Measurements from ENCODE around the gene HYAL3.

DNA sequence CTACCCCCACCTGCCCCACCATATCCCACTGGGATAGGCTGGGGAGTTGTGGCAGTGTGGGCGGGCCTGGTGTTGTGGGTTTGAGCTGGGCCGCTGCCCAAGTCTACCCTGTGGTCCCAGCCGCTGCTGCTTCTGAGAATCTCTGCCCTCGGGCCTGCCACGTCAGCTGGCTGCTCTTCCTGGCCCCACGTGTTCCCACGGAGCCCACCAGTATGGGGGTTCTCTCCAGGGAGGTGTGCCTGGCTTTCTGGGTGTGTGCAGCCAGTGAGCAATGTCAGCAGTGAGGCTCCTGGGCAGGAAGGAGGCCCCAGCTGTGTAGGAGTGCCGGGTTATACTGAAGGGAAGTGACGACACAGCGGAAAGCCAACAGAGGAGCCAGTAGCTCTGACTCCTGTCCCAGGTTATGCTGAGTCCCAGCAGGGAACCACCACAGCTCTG lies 52.7 kb downstream of the HYAL3 start:
- TF ChIP-seq, protein P1, sequence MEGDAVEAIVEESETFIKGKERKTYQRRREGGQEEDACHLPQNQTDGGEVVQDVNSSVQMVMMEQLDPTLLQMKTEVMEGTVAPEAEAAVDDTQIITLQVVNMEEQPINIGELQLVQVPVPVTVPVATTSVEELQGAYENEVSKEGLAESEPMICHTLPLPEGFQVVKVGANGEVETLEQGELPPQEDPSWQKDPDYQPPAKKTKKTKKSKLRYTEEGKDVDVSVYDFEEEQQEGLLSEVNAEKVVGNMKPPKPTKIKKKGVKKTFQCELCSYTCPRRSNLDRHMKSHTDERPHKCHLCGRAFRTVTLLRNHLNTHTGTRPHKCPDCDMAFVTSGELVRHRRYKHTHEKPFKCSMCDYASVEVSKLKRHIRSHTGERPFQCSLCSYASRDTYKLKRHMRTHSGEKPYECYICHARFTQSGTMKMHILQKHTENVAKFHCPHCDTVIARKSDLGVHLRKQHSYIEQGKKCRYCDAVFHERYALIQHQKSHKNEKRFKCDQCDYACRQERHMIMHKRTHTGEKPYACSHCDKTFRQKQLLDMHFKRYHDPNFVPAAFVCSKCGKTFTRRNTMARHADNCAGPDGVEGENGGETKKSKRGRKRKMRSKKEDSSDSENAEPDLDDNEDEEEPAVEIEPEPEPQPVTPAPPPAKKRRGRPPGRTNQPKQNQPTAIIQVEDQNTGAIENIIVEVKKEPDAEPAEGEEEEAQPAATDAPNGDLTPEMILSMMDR (IDR thresholded peaks at IDR 0.05): peak in 3 of 6 experiments; percentile 2 to 19 (median 17)
- TF ChIP-seq EP300 (IDR thresholded peaks at IDR 0.05): no peak
- TF ChIP-seq POLR2A (IDR thresholded peaks at IDR 0.05): no peak
- TF ChIP-seq POLR2AphosphoS5 (IDR thresholded peaks at IDR 0.05): no peak

Data from upper lobe of left lung (tissue), 4 donors.